Mucosa of descending colon (tissue), 3 donors: ENCODE measurements around the gene PACS2. TPM values are rescaled to one million over a fixed set of nuclear protein-coding genes. Genes with fewer than 3 reads are reported as not detected.

Experiments used
- ATAC-seq: fragments of 200-7000 bp; cut with Tn5 transposase; one replicate; pipeline ENCODE4 v1.9.1; 2020; ENCODE audit warnings: mild to moderate bottlenecking, moderate library complexity
- DNase-seq, 3 donors: peaks; one replicate each; pipeline ENCODE4 v3.0.0-alpha.2; 2020
- H3K36me3 ChIP-seq: fragments of 200-600 bp; one replicate; pipeline ENCODE4 v1.8.0; 2021; ENCODE audit warnings: low read depth, mild to moderate bottlenecking
- H3K4me1 ChIP-seq: fragments of 200-600 bp; one replicate; pipeline ENCODE4 v1.8.0; 2021; ENCODE audit warnings: low read depth, mild to moderate bottlenecking
- H3K4me3 ChIP-seq: fragments of 200-600 bp; one replicate; pipeline ENCODE4 v1.8.0; 2021; ENCODE audit warnings: mild to moderate bottlenecking
- H3K9me3 ChIP-seq: fragments of 200-600 bp; one replicate; pipeline ENCODE4 v1.8.0; 2021; ENCODE audit warnings: mild to moderate bottlenecking
- intact Hi-C, 2 donors: fragments of 100-400 bp; cut with DNase I in 1 of 2; cut with micrococcal nuclease in 1 of 2; formaldehyde crosslinking; loops; one replicate each; pipeline versions ENCODE4 v1.11.0 to v1.11.1; 2022; cut with DNase I, micrococcal nuclease
- total RNA-seq, 3 donors: library from RNA; stranded (reverse); fragmentation: NEBNext Ultra II Directional in 2 of 3; extraction: Animal tissue kit (Norgen Biotek cat#: 25700) in 2 of 3; gene quantifications; one replicate each; pipeline versions ENCODE4 v1.2.1 to v1.2.4, GENCODE V29; 2021 to 2023
- TF ChIP-seq, protein P1 (sequence below): fragments of 200-600 bp; IDR thresholded peaks from one replicate; pipeline ENCODE4 v1.8.0; 2022; ENCODE audit warnings: antibody characterized with exemption, mild to moderate bottlenecking
- donor health status: DM: no; HTN: no; CAD: no; lungs with moderate emphysema.
- donor health status: DM: no; HTN: no; CAD: no.
- donor health status: DM: no; HTN: yes; CAD: no.

The PACS2 gene
- total RNA-seq, 3 donors from 2014 or later, result 71.7 to 84.3 (median 78.9) TPM

DNA sequence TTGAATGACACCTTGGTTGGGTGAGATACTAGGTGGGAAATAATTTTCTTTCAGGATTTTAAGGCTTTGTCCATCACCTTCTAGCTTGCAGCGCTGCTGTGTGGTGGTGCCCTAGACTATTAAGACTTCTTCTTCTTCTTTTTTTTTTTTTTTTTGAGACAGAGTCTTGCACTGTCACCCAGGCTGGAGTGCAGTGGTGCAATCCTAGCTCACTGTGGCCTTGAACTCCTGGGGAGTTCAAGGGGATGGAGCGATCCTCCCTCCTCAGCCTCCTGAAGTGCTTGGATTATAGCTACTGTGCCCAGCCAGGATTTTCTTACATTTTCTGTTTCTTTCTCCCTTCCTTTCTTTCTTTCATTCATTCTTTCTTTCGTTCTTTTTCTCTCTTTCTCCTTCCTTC, 94.8 kb downstream of the PACS2 start:
- no peaks in the 10 kb centered on the region for H3K9me3 ChIP-seq
- DNase-seq, result no peak
- intact Hi-C loops, result no loop called here
- no peak for ATAC-seq
- H3K4me1 ChIP-seq, result peaks cover 10% of the 10 kb centered on the region
- H3K4me3 ChIP-seq, result no peak overlapping the region
- H3K36me3 ChIP-seq, result no peaks in the 10 kb centered on the region
- TF ChIP-seq, protein P1, sequence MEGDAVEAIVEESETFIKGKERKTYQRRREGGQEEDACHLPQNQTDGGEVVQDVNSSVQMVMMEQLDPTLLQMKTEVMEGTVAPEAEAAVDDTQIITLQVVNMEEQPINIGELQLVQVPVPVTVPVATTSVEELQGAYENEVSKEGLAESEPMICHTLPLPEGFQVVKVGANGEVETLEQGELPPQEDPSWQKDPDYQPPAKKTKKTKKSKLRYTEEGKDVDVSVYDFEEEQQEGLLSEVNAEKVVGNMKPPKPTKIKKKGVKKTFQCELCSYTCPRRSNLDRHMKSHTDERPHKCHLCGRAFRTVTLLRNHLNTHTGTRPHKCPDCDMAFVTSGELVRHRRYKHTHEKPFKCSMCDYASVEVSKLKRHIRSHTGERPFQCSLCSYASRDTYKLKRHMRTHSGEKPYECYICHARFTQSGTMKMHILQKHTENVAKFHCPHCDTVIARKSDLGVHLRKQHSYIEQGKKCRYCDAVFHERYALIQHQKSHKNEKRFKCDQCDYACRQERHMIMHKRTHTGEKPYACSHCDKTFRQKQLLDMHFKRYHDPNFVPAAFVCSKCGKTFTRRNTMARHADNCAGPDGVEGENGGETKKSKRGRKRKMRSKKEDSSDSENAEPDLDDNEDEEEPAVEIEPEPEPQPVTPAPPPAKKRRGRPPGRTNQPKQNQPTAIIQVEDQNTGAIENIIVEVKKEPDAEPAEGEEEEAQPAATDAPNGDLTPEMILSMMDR, result no peak

DNA sequence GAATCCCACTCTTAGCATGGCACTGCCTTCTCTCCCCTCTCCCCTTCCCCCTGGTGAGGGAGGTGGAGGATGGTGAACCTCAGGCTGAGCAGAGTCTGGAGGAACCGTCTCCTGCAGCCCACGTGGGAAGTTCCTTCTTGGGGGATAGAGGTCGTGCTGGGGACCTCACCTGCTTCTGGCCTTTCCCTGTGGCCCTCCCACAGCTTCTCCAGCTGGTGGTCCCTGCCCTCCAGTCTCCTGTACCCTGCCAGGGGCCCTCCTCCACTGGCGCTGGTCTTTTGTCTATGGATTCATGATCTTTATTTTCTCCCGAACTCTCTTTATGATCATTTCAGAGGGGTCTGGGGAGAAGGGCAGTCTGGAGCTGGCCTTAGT, 96.1 kb downstream of the PACS2 start:
- Histone ChIP-seq H3K4me1 (peaks cover 13% of the 10 kb centered on the region), H3K9me3 (no peaks in the 10 kb centered on the region), H3K4me3 (no peak overlapping the region), H3K36me3 (no peaks in the 10 kb centered on the region)
- intact Hi-C loops, result no loop called here
- ATAC-seq (no peak), DNase-seq (no peak)
- TF ChIP-seq, protein P1, result no peak

DNA sequence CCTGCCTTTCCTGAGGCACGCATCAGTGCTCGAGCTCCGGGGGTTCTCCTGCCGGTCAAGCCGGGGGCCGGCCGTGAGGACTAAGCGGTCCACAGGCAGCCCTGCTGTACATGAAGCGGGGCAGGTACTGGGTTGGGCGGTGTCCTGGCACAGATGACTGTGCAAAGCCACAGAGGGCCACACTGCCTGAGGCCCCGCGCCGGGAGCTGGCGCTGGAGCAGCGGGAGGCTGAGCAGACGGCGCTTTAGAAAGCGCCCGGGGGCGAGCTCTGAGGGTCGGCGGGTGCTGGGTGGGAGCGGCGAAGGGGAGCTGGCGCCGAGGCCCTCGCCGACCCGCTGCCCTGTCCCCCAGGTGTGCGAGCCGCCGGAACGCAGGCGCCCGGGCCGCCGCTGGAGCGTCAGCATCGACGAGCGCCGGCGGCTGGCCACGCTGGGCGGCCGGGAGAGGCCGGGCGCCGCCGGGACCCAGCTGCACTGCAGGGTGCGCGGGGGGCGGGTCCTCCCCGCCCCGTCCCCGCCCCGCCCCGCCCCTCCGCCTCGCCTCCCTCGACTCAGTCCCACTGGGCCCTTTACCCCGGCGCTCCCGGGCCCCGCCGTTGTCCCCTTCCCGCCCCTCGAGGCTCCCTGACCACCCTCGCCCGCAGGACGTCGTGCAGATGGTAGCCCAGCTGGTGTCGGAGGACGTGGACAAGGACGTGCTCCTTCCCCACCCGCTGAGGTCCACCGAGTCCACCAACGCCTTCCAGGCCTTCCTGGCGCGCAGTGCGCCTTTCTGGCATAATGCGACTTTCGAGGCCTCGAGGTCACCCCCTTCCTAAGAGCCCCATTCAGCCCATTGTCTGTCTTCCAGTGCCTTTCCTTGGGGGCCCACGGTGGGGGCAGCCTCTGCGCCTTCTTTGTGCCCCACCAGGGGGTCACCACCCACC, 96.7 kb downstream of the PACS2 start:
- intact Hi-C loops, result no loop called here
- peak in 2 of 3 donors; percentile 66 to 69 for DNase-seq

DNA sequence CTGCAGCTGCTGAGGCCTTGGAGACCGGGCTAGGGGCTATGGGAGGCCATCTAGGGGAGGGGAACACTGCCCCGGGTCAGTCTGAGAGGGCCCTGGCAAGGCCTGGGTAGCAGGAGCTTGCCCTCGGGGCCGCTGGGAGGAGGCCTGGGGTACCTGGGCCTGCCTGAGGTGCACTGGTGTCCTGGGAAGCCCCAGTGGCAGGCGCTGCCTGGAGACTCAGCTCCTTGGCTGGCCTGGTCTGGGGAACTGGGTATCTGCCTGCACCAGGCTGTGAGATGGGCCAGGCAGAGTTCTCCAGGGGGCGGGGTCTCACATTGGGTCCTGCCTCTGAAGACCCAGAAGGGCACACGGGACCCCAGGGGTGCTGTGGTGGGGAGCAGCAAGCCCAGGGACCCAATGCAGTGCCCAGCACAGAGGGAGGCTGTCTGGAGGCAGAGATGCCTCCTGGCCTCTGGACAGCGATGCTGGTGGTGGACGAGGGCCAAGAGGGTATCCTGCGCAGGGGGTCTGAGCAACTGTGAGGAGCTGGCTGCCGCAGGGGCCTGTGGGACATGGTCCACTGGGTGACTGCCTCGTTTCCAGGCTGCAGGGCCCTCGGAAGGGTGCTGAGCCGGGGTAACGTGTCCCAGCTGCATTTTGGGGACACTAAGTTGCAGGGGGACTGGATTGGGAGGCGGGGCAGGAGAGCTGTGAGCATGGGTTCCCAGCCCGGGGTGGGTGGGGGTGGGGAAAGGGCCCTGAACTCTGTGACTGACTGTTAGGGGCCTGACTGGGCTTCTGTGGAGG, 97.6 kb downstream of the PACS2 start:
- Histone ChIP-seq H3K36me3 (no peaks in the 10 kb centered on the region), H3K9me3 (no peaks in the 10 kb centered on the region), H3K4me1 (peaks cover 13% of the 10 kb centered on the region), H3K4me3 (no peak overlapping the region)
- intact Hi-C loops, result no loop called here
- TF ChIP-seq, protein P1, result no peak
- DNase-seq (peak in 1 of 3 donors; percentile 48), ATAC-seq (no peak)

More for the DNA sequence above, 96.7 kb downstream of the PACS2 start:
- peaks cover 13% of the 10 kb centered on the region for H3K4me1 ChIP-seq
- no peaks in the 10 kb centered on the region for H3K36me3 ChIP-seq
- H3K9me3 ChIP-seq, result no peaks in the 10 kb centered on the region
- no peak overlapping the region for H3K4me3 ChIP-seq
- peak; percentile 82 for ATAC-seq
- TF ChIP-seq, protein P1, result no peak

DNA sequence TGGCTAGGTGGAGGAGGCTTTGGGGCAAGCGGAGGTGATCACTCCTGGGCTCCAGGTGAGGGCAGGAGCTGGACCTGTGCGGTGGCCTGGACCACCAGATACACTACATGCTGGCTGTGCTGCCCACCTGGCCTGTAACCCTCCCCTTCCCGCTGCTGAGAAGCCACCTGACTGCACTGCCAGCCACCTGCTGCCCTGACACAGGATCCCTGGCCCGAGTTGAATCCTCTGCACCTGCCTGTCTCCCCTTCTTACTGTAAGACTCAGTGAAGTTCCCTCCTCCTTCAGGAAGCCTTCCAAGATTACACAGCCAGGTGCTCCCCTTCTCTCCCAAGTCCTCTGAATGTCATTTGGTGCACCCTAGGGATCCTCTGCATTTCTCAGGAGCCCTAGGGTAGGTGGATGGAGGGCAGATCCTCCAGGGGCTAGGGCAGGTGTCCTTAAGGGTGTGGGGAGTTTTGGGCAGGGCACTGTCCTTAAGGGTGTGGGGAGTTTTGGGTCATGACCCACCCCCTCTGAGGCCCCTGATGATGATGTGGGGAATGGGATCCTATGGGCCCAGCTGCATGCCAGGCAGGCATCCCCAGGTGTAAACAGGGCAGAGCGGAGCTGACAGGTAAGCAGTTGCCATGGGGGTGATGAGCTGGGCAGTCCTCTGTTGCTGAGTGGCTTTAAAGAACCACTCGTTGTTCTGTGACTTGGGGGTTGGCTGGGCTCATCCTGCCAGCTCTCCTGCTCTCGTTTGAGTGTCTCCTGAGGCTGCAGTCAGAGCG, 98.4 kb downstream of the PACS2 start:
- TF ChIP-seq, protein P1, result no peak
- intact Hi-C loops, result no loop called here
- no peak for DNase-seq
- no peaks in the 10 kb centered on the region for H3K36me3 ChIP-seq
- no peaks in the 10 kb centered on the region for H3K9me3 ChIP-seq
- peaks cover 13% of the 10 kb centered on the region for H3K4me1 ChIP-seq
- no peak overlapping the region for H3K4me3 ChIP-seq
- ATAC-seq, result no peak
